Measurements from ENCODE around the gene ONECUT3.
A peak's percentile ranks its signal among the peaks of the same experiment; 100 is the strongest.
"Not testable (repeated sequence)": the region's sequence is repeated elsewhere in the genome, so short reads cannot be mapped to it uniquely, and the experiment has no call there.

ONECUT3 gene

GRCh38 chr19:1755467-1756171 is 2.3 kb downstream of the ONECUT3 start:
- DNase-seq (ENCODE audit: low spot score) = no peak

- no peak for DNase-seq (ENCODE audit: low spot score)
Measured at GRCh38 chr19:1756264-1756663, 3.0 kb downstream of the ONECUT3 start.

- DNase-seq (ENCODE audit: low spot score) = no peak
Measured at GRCh38 chr19:1756705-1757465, 3.6 kb downstream of the ONECUT3 start.

GRCh38 chr19:1757468-1758230 is 4.3 kb downstream of the ONECUT3 start:
- DNase-seq (ENCODE audit: low spot score) = no peak

GRCh38 chr19:1758231-1758577 is 4.9 kb downstream of the ONECUT3 start:
- no peak for DNase-seq (ENCODE audit: low spot score)

GRCh38 chr19:1758959-1759903 is 5.9 kb downstream of the ONECUT3 start:
- DNase-seq (ENCODE audit: low spot score) = no peak

- DNase-seq (ENCODE audit: low spot score) = no peak
Measured at GRCh38 chr19:1760020-1760419, 6.7 kb downstream of the ONECUT3 start.

GRCh38 chr19:1760786-1761527 is 7.7 kb downstream of the ONECUT3 start:
- not testable (repeated sequence) for DNase-seq (ENCODE audit: low spot score)

- no peak for DNase-seq (ENCODE audit: low spot score)
Measured at GRCh38 chr19:1761528-1762242, 8.4 kb downstream of the ONECUT3 start.

- no peak for DNase-seq (ENCODE audit: low spot score)
Measured at GRCh38 chr19:1762243-1763117, 9.2 kb downstream of the ONECUT3 start.

- no peak for DNase-seq (ENCODE audit: low spot score)
Measured at GRCh38 chr19:1763648-1764639, 10.6 kb downstream of the ONECUT3 start.

- no peak for DNase-seq (ENCODE audit: low spot score)
Measured at GRCh38 chr19:1764729-1765128, 11.4 kb downstream of the ONECUT3 start.

- DNase-seq (ENCODE audit: low spot score) = no peak
Measured at GRCh38 chr19:1765232-1765903, 12.1 kb downstream of the ONECUT3 start.

GRCh38 chr19:1765904-1766799 is 12.8 kb downstream of the ONECUT3 start:
- no peak for DNase-seq (ENCODE audit: low spot score)

GRCh38 chr19:1766800-1767352 is 13.6 kb downstream of the ONECUT3 start:
- no peak for DNase-seq (ENCODE audit: low spot score)

GRCh38 chr19:1767464-1767933 is 14.2 kb downstream of the ONECUT3 start:
- DNase-seq (ENCODE audit: low spot score) = peak; percentile 12
